Hematopoietic multipotent progenitor cell treated with erythropoietin and hydrocortisone succinate and interleukin-3 and kit ligand, for 4 days (in vitro differentiated cells): ENCODE data around the gene NRXN3.

Experiments used
- DNase-seq: peaks from one replicate; pipeline ENCODE4 v3.0.0-alpha.2; 2015

NRXN3 gene

GRCh38 chr14:79680087-79680486 lies 1509.9 kb downstream of the NRXN3 start:
- DNase-seq = no peak

GRCh38 chr14:79686196-79686595 lies 1516.0 kb downstream of the NRXN3 start:
- DNase-seq = no peak

GRCh38 chr14:79690960-79691359 lies 1520.8 kb downstream of the NRXN3 start:
- no peak for DNase-seq

GRCh38 chr14:79693935-79694334 lies 1523.8 kb downstream of the NRXN3 start:
- DNase-seq = no peak

GRCh38 chr14:79695307-79695706 lies 1525.1 kb downstream of the NRXN3 start:
- no peak for DNase-seq

- DNase-seq = no peak
Measured at GRCh38 chr14:79698298-79698711, 1528.1 kb downstream of the NRXN3 start.

GRCh38 chr14:79699206-79699605 lies 1529.0 kb downstream of the NRXN3 start:
- DNase-seq = no peak

GRCh38 chr14:79701371-79701770 lies 1531.2 kb downstream of the NRXN3 start:
- DNase-seq = no peak

- DNase-seq = no peak
Measured at GRCh38 chr14:79702197-79702596, 1532.0 kb downstream of the NRXN3 start.

GRCh38 chr14:79703209-79703608 lies 1533.0 kb downstream of the NRXN3 start:
- DNase-seq = no peak

GRCh38 chr14:79704041-79704807 lies 1534.1 kb downstream of the NRXN3 start:
- DNase-seq = no peak

- no peak for DNase-seq
Measured at GRCh38 chr14:79705126-79705894, 1535.1 kb downstream of the NRXN3 start.

- DNase-seq = no peak
Measured at GRCh38 chr14:79706382-79706781, 1536.2 kb downstream of the NRXN3 start.

GRCh38 chr14:79708426-79709388 lies 1538.5 kb downstream of the NRXN3 start:
- no peak for DNase-seq

- no peak for DNase-seq
Measured at GRCh38 chr14:79709573-79709972, 1539.4 kb downstream of the NRXN3 start.

GRCh38 chr14:79712302-79712950 lies 1542.3 kb downstream of the NRXN3 start:
- DNase-seq = no peak

GRCh38 chr14:79721399-79722084 lies 1551.4 kb downstream of the NRXN3 start:
- no peak for DNase-seq

- DNase-seq = peak; percentile 1
Measured at GRCh38 chr14:79724934-79725717, 1555.0 kb downstream of the NRXN3 start.

- no peak for DNase-seq
Measured at GRCh38 chr14:79727900-79728299, 1557.7 kb downstream of the NRXN3 start.

GRCh38 chr14:79728331-79728730 lies 1558.2 kb downstream of the NRXN3 start:
- DNase-seq = no peak

- DNase-seq = no peak
Measured at GRCh38 chr14:79729731-79730130, 1559.6 kb downstream of the NRXN3 start.
